HepG2 (cell line): ENCODE data around the gene OTUD6A. TPM values are rescaled to one million over a fixed set of nuclear protein-coding genes. Genes with fewer than 3 reads are reported as not detected.

ENCODE experiments used
- ATAC-seq: fragments of 200-7000 bp; cut with Tn5 transposase; 3 replicates; pipeline ENCODE4 v1.9.1; 2020; ENCODE audit warnings: mild to moderate bottlenecking, moderate library complexity
- BruUV-seq: library from RNA; stranded (reverse); fragments of 400-500 nt; replicated peaks from 2 replicates; lab custom pipeline; 2021; lab: Mats Ljungman, UMichigan
- CTCF ChIA-PET: fragments of 300-600 bp; formaldehyde crosslinking; extraction: SDS; loops from one replicate; lab custom pipeline; 2021; ENCODE audit warnings: low total read pairs, inconsistent platforms, low intra/inter-chr PET ratio; lab: Yijun Ruan, JAX
- POLR2A ChIA-PET: fragments of 350-600 bp; sonication (Branson Sonifier 250); formaldehyde crosslinking; loops from one replicate; lab custom pipeline; 2020; ENCODE audit warnings: antibody characterized with exemption, inconsistent platforms; lab: Yijun Ruan, JAX
- DNase-seq: peaks from one replicate; pipeline ENCODE4 v3.0.0-alpha.2; 2015; ENCODE audit warnings: low spot score
- FAIRE-seq: peaks from 3 replicates; lab custom pipeline; 2011; peaks lifted over from hg19 to GRCh38; lab: Jason Lieb, UNC
- H2AFZ ChIP-seq: one replicate; pipeline ENCODE4 v1.6.1; 2011; ENCODE audit warnings: low read length, inconsistent platforms
- H3K27ac ChIP-seq: fragments of 300-600 bp; 3 replicates; pipeline ENCODE4 v1.8.0; 2011; ENCODE audit warnings: mixed run types, mild to moderate bottlenecking, mixed read lengths, low read length, inconsistent platforms; ENCODE audit not compliant: insufficient read depth; ENCODE audit errors: extremely low read length
- H3K27me3 ChIP-seq, 2 experiments: fragments of 200-600 bp in 1 of 2; 2 replicates in 1 of 2; 3 replicates in 1 of 2; pipeline versions ENCODE4 v1.6.0 to v1.8.0; 2011; ENCODE audit warnings: low read length in 2 of 2, mild to moderate bottlenecking in 2 of 2, moderate library complexity in 2 of 2, inconsistent platforms in 1 of 2; ENCODE audit not compliant: insufficient read depth in 2 of 2, control insufficient read depth in 1 of 2
- H3K36me3 ChIP-seq, 2 experiments: fragments of 200-600 bp in 1 of 2; replicated peaks in 1 of 2; 2 replicates in 1 of 2; 3 replicates in 1 of 2; pipeline versions ENCODE4 v1.5.1 to v1.8.0; 2011; ENCODE audit warnings: low read length in 2 of 2, inconsistent platforms in 1 of 2; ENCODE audit not compliant: insufficient read depth in 2 of 2, control insufficient read depth in 1 of 2
- H3K4me1 ChIP-seq: 2 replicates; pipeline ENCODE4 v1.5.1; 2012; ENCODE audit warnings: low read length, inconsistent platforms; ENCODE audit not compliant: insufficient read depth
- H3K4me2 ChIP-seq: 2 replicates; pipeline ENCODE4 v1.6.0; 2011; ENCODE audit warnings: low read depth, low read length, inconsistent platforms
- H3K4me3 ChIP-seq, 3 experiments: fragments of 200-600 bp in 1 of 3; sonication (generic), shearing (Covaris generic) in 1 of 3; replicated peaks in 1 of 3; 2 replicates each; pipeline ENCODE4 v1.5.1; 2011 to 2016; ENCODE audit warnings: low read length in 3 of 3, inconsistent platforms in 2 of 3, low read depth in 2 of 3, mild to moderate bottlenecking in 2 of 3, control low read depth in 1 of 3, mixed read lengths in 1 of 3; ENCODE audit not compliant: insufficient read depth in 1 of 3
- H3K79me2 ChIP-seq: one replicate; pipeline ENCODE4 v1.6.1; 2011; ENCODE audit warnings: low read length, inconsistent platforms; ENCODE audit not compliant: insufficient read depth
- H3K9ac ChIP-seq: 2 replicates; pipeline ENCODE4 v1.6.0; 2011; ENCODE audit warnings: mild to moderate bottlenecking, low read depth, low read length, inconsistent platforms; ENCODE audit not compliant: insufficient read depth
- H3K9me3 ChIP-seq: 2 replicates; pipeline ENCODE4 v1.5.1; 2012; ENCODE audit warnings: mild to moderate bottlenecking, low read length
- H4K20me1 ChIP-seq: 2 replicates; pipeline ENCODE4 v1.6.0; 2011; ENCODE audit warnings: inconsistent platforms, mild to moderate bottlenecking, low read length, moderate library complexity; ENCODE audit not compliant: insufficient read depth
- CHD4 ChIP-seq: fragments of 200-600 bp; sonication (generic); IDR thresholded peaks from 2 replicates; pipeline ENCODE4 v1.7.0; 2017; ENCODE audit warnings: mild to moderate bottlenecking, low read length, borderline replicate concordance
- ELF3 ChIP-seq: IDR thresholded peaks from 2 replicates; pipeline ENCODE4 v1.6.1; 2016; ENCODE audit warnings: missing genetic modification reagents, missing compliant biosample characterization
- NCOA2 ChIP-seq: sonication (generic); formaldehyde crosslinking; IDR thresholded peaks from 2 replicates; pipeline ENCODE4 v1.8.0; 2022; ENCODE audit warnings: inconsistent platforms
- WGBS: methylation state at CpG from one replicate; pipeline ENCODE4 v1.1.6; 2017; ENCODE audit warnings: low lambda C conversion rate; 5-methylcytosine and 5-hydroxymethylcytosine counted together
- in situ Hi-C: cut with HindIII; loops from 2 replicates; pipeline ENCODE4 v1.10.0; 2017; ENCODE audit warnings: low pct_unique_long_range_greater_than_20kb; ENCODE audit not compliant: extremely low pct_ligation_motif_present
- intact Hi-C: fragments of 100-400 bp; cut with micrococcal nuclease; formaldehyde crosslinking; loops from one replicate; pipeline ENCODE4 v1.10.0; 2022; ENCODE audit not compliant: unreplicated experiment
- polyA plus RNA-seq, 8 experiments: library from polyadenylated mRNA; depleted of rRNA in 3 of 8; stranded (reverse) in 7 of 8; unstranded in 1 of 8; fragments of >200 nt; fragmentation: Illumina TruSeq in 4 of 8; extraction: Trizol in 4 of 8; gene quantifications; 2 replicates each; pipeline versions ENCODE4 v1.2.1 to v1.2.3, GENCODE V29; 2011 to 2016; ENCODE audit warnings: low read depth in 4 of 8, missing spikeins in 1 of 8, mixed read lengths in 1 of 8; ENCODE audit not compliant: insufficient read depth in 1 of 8
- total RNA-seq, 5 experiments: library from RNA; depleted of rRNA; stranded (reverse); fragments of >200 nt; fragmentation: Illumina TruSeq; extraction: Trizol; gene quantifications; 2 replicates each; pipeline ENCODE4 v1.2.3, GENCODE V29; 2016; ENCODE audit warnings: low read depth in 1 of 5

OTUD6A gene
- total and polyA plus RNA-seq, 2 of the 13 experiments (the other 11 are each of a cell fraction or from before 2014, with no cell fraction given), result not detected

- H3K27ac ChIP-seq, result no peak overlapping the region
- in situ Hi-C loops (no loop called here), intact Hi-C loops (no loop called here)
- H3K79me2 ChIP-seq, result no peaks in the 10 kb centered on the region
- TF ChIP-seq ELF3 (CRISPR knock-in tag) (no peak), CHD4 (no peak)
- no peak for DNase-seq
- no peaks in the 10 kb centered on the region for H3K9me3 ChIP-seq
- H3K4me3 ChIP-seq, result no peak overlapping the region
- BruUV-seq, result no TSS peak
- H2AFZ ChIP-seq, result no peak overlapping the region
- no peak for FAIRE-seq
- 4% methylated on average over 4 of the region's 4 CpGs for WGBS
- CTCF ChIA-PET, result no interaction called here
- no peak overlapping the region for H3K4me2 ChIP-seq
- H3K27me3 ChIP-seq, result no peaks in the 10 kb centered on the region
- no peak for ATAC-seq
- no peaks in the 10 kb centered on the region for H3K4me1 ChIP-seq
- POLR2A ChIA-PET, result no interaction called here
- H3K36me3 ChIP-seq, result no peaks in the 10 kb centered on the region
- H3K9ac ChIP-seq, result no peak overlapping the region
- H4K20me1 ChIP-seq, result no peaks in the 10 kb centered on the region
Observed at GRCh38 chrX:70082723-70083122, 20.5 kb downstream of the OTUD6A start.

- Histone ChIP-seq H3K36me3 (no peaks in the 10 kb centered on the region), H3K4me1 (no peaks in the 10 kb centered on the region), H4K20me1 (no peaks in the 10 kb centered on the region), H3K4me2 (no peak overlapping the region), H3K79me2 (no peaks in the 10 kb centered on the region), H3K9me3 (no peaks in the 10 kb centered on the region), H2AFZ (no peak overlapping the region), H3K9ac (no peak overlapping the region), H3K27me3 (no peaks in the 10 kb centered on the region), H3K4me3 (no peak overlapping the region), H3K27ac (no peak overlapping the region)
- intact Hi-C loops (no loop called here), in situ Hi-C loops (no loop called here)
- ChIA-PET POLR2A (no interaction called here), CTCF (no interaction called here)
- no peak for DNase-seq
- no peak for ATAC-seq
- no peak for TF ChIP-seq NCOA2 (CRISPR knock-in tag)
- no TSS peak for BruUV-seq
- WGBS, result 13% methylated on average over 4 of the region's 5 CpGs
- no peak for FAIRE-seq
Observed at GRCh38 chrX:70084592-70085240, 22.5 kb downstream of the OTUD6A start.
